Memory B cell (primary cell): ENCODE results near the gene KRT73.
"Not testable (repeated sequence)": the region's sequence is repeated elsewhere in the genome, so short reads cannot be mapped to it uniquely, and the experiment has no call there.

Experiments
- ATAC-seq: fragments of 150-1000 bp; cut with Tn5 transposase; 2 replicates; pipeline ENCODE4 v1.10.0; 2021; ENCODE audit warnings: low read depth, mild to moderate bottlenecking, moderate library complexity
- DNase-seq, 2 donors: peaks; one replicate each; pipeline ENCODE4 v3.0.0; 2022; ENCODE audit warnings: low spot score in 2 of 2
- H3K27ac Mint-ChIP-seq: one replicate; pipeline ENCODE4 v1.8.0; 2022; ENCODE audit warnings: mild to moderate bottlenecking, moderate library complexity, mixed read lengths
- H3K27me3 Mint-ChIP-seq: one replicate; pipeline ENCODE4 v1.8.0; 2022; ENCODE audit warnings: mixed read lengths
- H3K36me3 Mint-ChIP-seq: one replicate; pipeline ENCODE4 v1.8.0; 2022; ENCODE audit warnings: mild to moderate bottlenecking, mixed read lengths
- H3K4me1 Mint-ChIP-seq: one replicate; pipeline ENCODE4 v1.8.0; 2022; ENCODE audit warnings: mixed read lengths
- H3K4me3 Mint-ChIP-seq: one replicate; pipeline ENCODE4 v1.8.0; 2022; ENCODE audit warnings: mild to moderate bottlenecking, moderate library complexity, mixed read lengths
- H3K9me3 Mint-ChIP-seq: one replicate; pipeline ENCODE4 v1.8.0; 2022; ENCODE audit warnings: mixed read lengths

KRT73 gene

GRCh38 chr12:52607314-52607713, 11.0 kb downstream of the KRT73 start:
- DNase-seq (no peak), ATAC-seq (no peak)
- H3K36me3 Mint-ChIP-seq, result no peaks in the 10 kb centered on the region
- H3K27me3 Mint-ChIP-seq, result peaks cover 14% of the 10 kb centered on the region
- H3K4me3 Mint-ChIP-seq, result no peak overlapping the region
- no peaks in the 10 kb centered on the region for H3K4me1 Mint-ChIP-seq
- H3K27ac Mint-ChIP-seq, result no peak overlapping the region
- no peaks in the 10 kb centered on the region for H3K9me3 Mint-ChIP-seq

GRCh38 chr12:52606581-52607218, 11.7 kb downstream of the KRT73 start:
- no peak for ATAC-seq
- Mint-ChIP-seq H3K4me1 (no peaks in the 10 kb centered on the region), H3K4me3 (no peak overlapping the region), H3K27me3 (peaks cover 13% of the 10 kb centered on the region), H3K9me3 (no peaks in the 10 kb centered on the region), H3K36me3 (no peaks in the 10 kb centered on the region), H3K27ac (no peak overlapping the region)
- no peak for DNase-seq

GRCh38 chr12:52606096-52606495, 12.3 kb downstream of the KRT73 start:
- DNase-seq (no peak), ATAC-seq (no peak)
- peaks cover 10% of the 10 kb centered on the region for H3K27me3 Mint-ChIP-seq
- H3K36me3 Mint-ChIP-seq, result no peaks in the 10 kb centered on the region
- no peak overlapping the region for H3K4me3 Mint-ChIP-seq
- no peaks in the 10 kb centered on the region for H3K4me1 Mint-ChIP-seq
- H3K27ac Mint-ChIP-seq, result no peak overlapping the region
- no peaks in the 10 kb centered on the region for H3K9me3 Mint-ChIP-seq

GRCh38 chr12:52605542-52605941, 12.8 kb downstream of the KRT73 start:
- H3K4me3 Mint-ChIP-seq, result no peak overlapping the region
- ATAC-seq, result no peak
- no peaks in the 10 kb centered on the region for H3K4me1 Mint-ChIP-seq

GRCh38 chr12:52604859-52605258, 13.5 kb downstream of the KRT73 start:
- Mint-ChIP-seq H3K27me3 (peaks cover 10% of the 10 kb centered on the region), H3K36me3 (no peaks in the 10 kb centered on the region), H3K9me3 (no peaks in the 10 kb centered on the region), H3K4me1 (no peaks in the 10 kb centered on the region), H3K27ac (no peak overlapping the region), H3K4me3 (no peak overlapping the region)
- ATAC-seq, result no peak
- no peak for DNase-seq

More at GRCh38 chr12:52605542-52605941, 12.8 kb downstream of the KRT73 start:
- DNase-seq, result no peak
- no peaks in the 10 kb centered on the region for H3K9me3 Mint-ChIP-seq
- H3K27ac Mint-ChIP-seq, result no peak overlapping the region
- H3K36me3 Mint-ChIP-seq, result no peaks in the 10 kb centered on the region
- peaks cover 7% of the 10 kb centered on the region for H3K27me3 Mint-ChIP-seq

GRCh38 chr12:52603314-52603713, 15.0 kb downstream of the KRT73 start:
- Mint-ChIP-seq H3K4me3 (no peak overlapping the region), H3K27me3 (peaks cover 18% of the 10 kb centered on the region), H3K27ac (no peak overlapping the region), H3K36me3 (no peaks in the 10 kb centered on the region), H3K4me1 (no peaks in the 10 kb centered on the region), H3K9me3 (no peaks in the 10 kb centered on the region)
- no peak for DNase-seq
- ATAC-seq, result no peak

- ATAC-seq, result no peak
- Mint-ChIP-seq H3K9me3 (no peaks in the 10 kb centered on the region), H3K4me1 (no peaks in the 10 kb centered on the region), H3K27ac (no peak overlapping the region), H3K27me3 (peaks cover 15% of the 10 kb centered on the region), H3K4me3 (no peak overlapping the region), H3K36me3 (no peaks in the 10 kb centered on the region)
- DNase-seq, result no peak
Measured at GRCh38 chr12:52602552-52602951, 15.8 kb downstream of the KRT73 start.

- H3K27ac Mint-ChIP-seq, result no peak overlapping the region
- no peak for ATAC-seq
- H3K4me3 Mint-ChIP-seq, result no peak overlapping the region
- no peaks in the 10 kb centered on the region for H3K36me3 Mint-ChIP-seq
- no peak for DNase-seq
- no peaks in the 10 kb centered on the region for H3K9me3 Mint-ChIP-seq
- H3K4me1 Mint-ChIP-seq, result no peaks in the 10 kb centered on the region
- H3K27me3 Mint-ChIP-seq, result peaks cover 15% of the 10 kb centered on the region
Measured at GRCh38 chr12:52601671-52602070, 16.7 kb downstream of the KRT73 start.

GRCh38 chr12:52600941-52601481, 17.3 kb downstream of the KRT73 start, which contains the start of gene KRT72:
Gene KRT72 (minus strand): TSS chr12:52601463. CDS start chr12:52601452, 11 bp downstream.
- DNase-seq (no peak), ATAC-seq (no peak)
- Mint-ChIP-seq H3K36me3 (no peaks in the 10 kb centered on the region), H3K27me3 (peaks cover 15% of the 10 kb centered on the region), H3K9me3 (no peaks in the 10 kb centered on the region), H3K27ac (no peak within 1 kb of the TSS), H3K4me3 (no peak within 1 kb of the TSS), H3K4me1 (no peaks in the 10 kb centered on the region)

GRCh38 chr12:52600475-52600874, 17.9 kb downstream of the KRT73 start:
- no peak for ATAC-seq
- DNase-seq, result no peak
- H3K27me3 Mint-ChIP-seq, result peaks cover 14% of the 10 kb centered on the region

GRCh38 chr12:52600071-52600470, 18.3 kb downstream of the KRT73 start:
- Mint-ChIP-seq H3K36me3 (no peaks in the 10 kb centered on the region), H3K4me1 (no peaks in the 10 kb centered on the region), H3K27ac (no peak overlapping the region), H3K4me3 (no peak overlapping the region), H3K9me3 (no peaks in the 10 kb centered on the region), H3K27me3 (peaks cover 14% of the 10 kb centered on the region)
- ATAC-seq, result no peak
- DNase-seq, result no peak

More at GRCh38 chr12:52600475-52600874, 17.9 kb downstream of the KRT73 start:
- H3K27ac Mint-ChIP-seq, result no peak overlapping the region
- no peaks in the 10 kb centered on the region for H3K4me1 Mint-ChIP-seq
- H3K36me3 Mint-ChIP-seq, result no peaks in the 10 kb centered on the region
- no peaks in the 10 kb centered on the region for H3K9me3 Mint-ChIP-seq
- H3K4me3 Mint-ChIP-seq, result no peak overlapping the region

- Mint-ChIP-seq H3K4me3 (no peak overlapping the region), H3K9me3 (no peaks in the 10 kb centered on the region), H3K36me3 (no peaks in the 10 kb centered on the region), H3K4me1 (no peaks in the 10 kb centered on the region), H3K27ac (no peak overlapping the region), H3K27me3 (peaks cover 14% of the 10 kb centered on the region)
- no peak for ATAC-seq
- DNase-seq, result no peak
Measured at GRCh38 chr12:52598966-52599365, 19.4 kb downstream of the KRT73 start.

- H3K4me1 Mint-ChIP-seq, H3K4me3 Mint-ChIP-seq, ATAC-seq, DNase-seq, H3K27ac Mint-ChIP-seq, H3K36me3 Mint-ChIP-seq, H3K9me3 Mint-ChIP-seq: not testable (repeated sequence)
- H3K27me3 Mint-ChIP-seq, result peaks cover 19% of the 10 kb centered on the region
Measured at GRCh38 chr12:52594237-52594636, 24.1 kb downstream of the KRT73 start.

GRCh38 chr12:52591521-52591920, 26.8 kb downstream of the KRT73 start:
- H3K27me3 Mint-ChIP-seq, result peaks cover 15% of the 10 kb centered on the region
- no peak overlapping the region for H3K4me3 Mint-ChIP-seq
- no peaks in the 10 kb centered on the region for H3K36me3 Mint-ChIP-seq
- H3K27ac Mint-ChIP-seq, result no peak overlapping the region
- no peak for ATAC-seq
- DNase-seq, result no peak
- H3K9me3 Mint-ChIP-seq, result no peaks in the 10 kb centered on the region
- no peaks in the 10 kb centered on the region for H3K4me1 Mint-ChIP-seq

- DNase-seq (no peak), ATAC-seq (no peak)
- Mint-ChIP-seq H3K27me3 (peaks cover 14% of the 10 kb centered on the region), H3K4me1 (no peaks in the 10 kb centered on the region), H3K9me3 (no peaks in the 10 kb centered on the region), H3K36me3 (no peaks in the 10 kb centered on the region), H3K27ac (no peak overlapping the region), H3K4me3 (no peak overlapping the region)
Measured at GRCh38 chr12:52590021-52590420, 28.3 kb downstream of the KRT73 start.
